Measurements from ENCODE around the gene WNT3A. TPM values are rescaled to one million over a fixed set of nuclear protein-coding genes. Genes with fewer than 3 reads are reported as not detected.

WNT3A gene
- total and polyA plus RNA-seq, 9 of the 15 experiments (the other 6 are each of a cell fraction or from before 2014, with no cell fraction given), result not detected

- TF ChIP-seq BHLHE40 (IDR thresholded peaks at IDR 0.05; ENCODE audit: low read length) (0 out of 2 replicates have a peak, but pooled peaks have one; percentile 7), REST (IDR thresholded peaks at IDR 0.05; ENCODE audit: borderline replicate concordance) (peak; percentile 47), REST (CRISPR knock-in tag; IDR thresholded peaks at IDR 0.05; ENCODE audit: low read depth) (no peak), SAFB2 (IDR thresholded peaks at IDR 0.05; ENCODE audit: borderline replicate concordance, low read depth, low read length, severe bottlenecking) (no peak), SP1 (CRISPR knock-in tag; IDR thresholded peaks at IDR 0.05) (no peak), ADNP (tag; IDR thresholded peaks at IDR 0.05) (no peak), RFX7 (CRISPR knock-in tag; IDR thresholded peaks at IDR 0.05) (no peak), TAF15 (IDR thresholded peaks at IDR 0.05; ENCODE audit: low read depth, low read length) (no peak), KHSRP (IDR thresholded peaks at IDR 0.05) (no peak), MXI1 (IDR thresholded peaks at IDR 0.05; ENCODE audit: low read depth, low read length) (no peak), RBFOX2 (IDR thresholded peaks at IDR 0.05; ENCODE audit: low read depth, low read length) (no peak), RAD21 (CRISPR knock-in tag; conservative IDR thresholded peaks at IDR 0.05 in 1 of 2, IDR thresholded peaks at IDR 0.05 in 1 of 2) (peak in 1 of 2 experiments; percentile 67; a peak in 2 of 4 replicates), ZNF707 (CRISPR knock-in tag; conservative IDR thresholded peaks at IDR 0.05) (no peak)
Measured at GRCh38 chr1:228004331-228004855, 2.4 kb upstream of the WNT3A start (continued).
